ENCODE measurements around the gene RSBN1. TPM values are rescaled to one million over a fixed set of nuclear protein-coding genes. Genes with fewer than 3 reads are reported as not detected.

Gene RSBN1
- total and polyA plus RNA-seq, 10 of the 15 experiments (the other 5 are each of a cell fraction or from before 2014, with no cell fraction given), result 2.9 to 26.8 (median 11.5) TPM

GRCh38 chr1:113856401-113856790 lies 44.1 kb upstream of the RSBN1 start:
- in situ Hi-C loops (cut with MboI), result no loop called here
- ATAC-seq (no peak), DNase-seq (ENCODE audit: low read depth, low spot score) (no peak), FAIRE-seq (no peak)
- Histone ChIP-seq H3K27me3 (replicated peaks in 1 of 2; ENCODE audit: control insufficient read depth in 2 of 2, insufficient read depth in 2 of 2, low read length in 1 of 2) (no peaks in the 10 kb centered on the region), H3K9me3 (replicated peaks; ENCODE audit: control insufficient read depth, insufficient read depth, low read length) (no peaks in the 10 kb centered on the region), H3K27ac (ENCODE audit: control insufficient read depth, insufficient read depth) (no peak overlapping the region), H3K4me1 (ENCODE audit: control insufficient read depth, insufficient read depth, low read length) (peaks cover 35% of the 10 kb centered on the region), H4K20me1 (ENCODE audit: control insufficient read depth, insufficient read depth) (no peaks in the 10 kb centered on the region), H3K79me2 (ENCODE audit: control insufficient read depth, insufficient read depth, low read length) (peaks cover 3% of the 10 kb centered on the region), H3K9ac (ENCODE audit: control insufficient read depth, insufficient read depth, low read length) (no peak overlapping the region), H3K4me2 (ENCODE audit: control insufficient read depth, insufficient read depth) (no peak overlapping the region), H3K36me3 (ENCODE audit: control insufficient read depth in 2 of 2, insufficient read depth in 2 of 2, low read length in 1 of 2) (peaks cover 0 to 22% of the 10 kb centered on the region in 2 experiments; a peak in 2 of 4 replicates), H2AFZ (ENCODE audit: control insufficient read depth, low read depth, low read length) (no peak overlapping the region), H3K4me3 (no peak overlapping the region)
- SMC1A ChIA-PET (ENCODE audit: uncharacterized antibody, unreplicated experiment), result interaction anchor here (1.1 to 17.4 kb wide), 13 partner anchors 12 to 122 kb away, joined by 3 to 396 read pairs (median 5); partner anchors contain the start of genes AP4B1, BCL2L15, DCLRE1B and HIPK1
- no TSS peak for BruUV-seq (replicated peaks)
- intact Hi-C loops (cut with micrococcal nuclease; ENCODE audit: unreplicated experiment), result loop anchor here (5.0 kb wide), 1 partner anchor 86 kb away; no protein-coding TSS in a partner anchor
- WGBS (ENCODE audit: insufficient coverage, insufficient replicate concordance, low lambda C conversion rate, missing lambda C conversion rate), result 97% methylated on average over 2 of the region's 2 CpGs
- CTCF ChIA-PET, result interaction anchor here (1.5 to 6.1 kb wide), 9 partner anchors 12 to 74 kb away, joined by 3 to 66 read pairs (median 33); partner anchors contain the start of genes AP4B1 and DCLRE1B
- POLR2A ChIA-PET, result interaction anchor here (0.6 to 8.0 kb wide), 5 partner anchors 11 to 74 kb away, joined by 3 to 111 read pairs (median 3); partner anchors contain the start of genes AP4B1 and DCLRE1B
- RAD21 ChIA-PET (ENCODE audit: unreplicated experiment), result interaction anchor here (0.9 to 7.1 kb wide), 5 partner anchors 12 to 74 kb away, joined by 5 to 189 read pairs (median 102); partner anchors contain the start of genes AP4B1 and DCLRE1B
- TF ChIP-seq BRCA1 (IDR thresholded peaks at IDR 0.05; ENCODE audit: low read depth, low read length) (no peak), STAT1 (conservative IDR thresholded peaks at IDR 0.05) (no peak), MTA3 (IDR thresholded peaks at IDR 0.05; ENCODE audit: borderline replicate concordance, low read length) (no peak), MXI1 (IDR thresholded peaks at IDR 0.05; ENCODE audit: low read depth, low read length) (no peak), E2F8 (IDR thresholded peaks at IDR 0.05; ENCODE audit: low read depth, partially characterized antibody) (no peak), ZNF24 (IDR thresholded peaks at IDR 0.05) (no peak), RAD51 (IDR thresholded peaks at IDR 0.05) (no peak), MTA2 (IDR thresholded peaks at IDR 0.05; ENCODE audit: low read depth) (no peak), NFYB (IDR thresholded peaks at IDR 0.05; ENCODE audit: insufficient read depth, low read depth, low read length) (no peak)

Measured in GM12878 (cell line).